Stimulated activated CD8-positive, alpha-beta memory T cell treated with anti-CD3 and anti-CD28 coated beads, Interleukin-7, amount 100 ng/mL, for 48 hours (primary cell): ENCODE results near the gene BOC.
"Not testable (repeated sequence)": the region's sequence is repeated elsewhere in the genome, so short reads cannot be mapped to it uniquely, and the experiment has no call there.

Experiments
- DNase-seq, 2 donors: peaks; one replicate each; pipeline ENCODE4 v3.0.0-alpha.2; 2020; ENCODE audit warnings: low read depth in 1 of 2; ENCODE audit errors: extremely low read depth in 1 of 2

BOC gene

GRCh38 chr3:113211330-113212149 is at the start of gene BOC:
Gene BOC (plus strand): TSS chr3:113211557. CDS start chr3:113249803, 38,246 bp downstream.
- no peak for DNase-seq

GRCh38 chr3:113161661-113162060 is 49.7 kb upstream of the BOC start:
- DNase-seq = no peak

- DNase-seq = no peak
These were observed 48.2 kb upstream of the BOC start for GRCh38 chr3:113163152-113163551.

- DNase-seq = no peak
These were observed 45.5 kb upstream of the BOC start for GRCh38 chr3:113165841-113166240.

GRCh38 chr3:113166357-113166718 is 45.0 kb upstream of the BOC start:
- DNase-seq = no peak

GRCh38 chr3:113166719-113167492 is 44.5 kb upstream of the BOC start:
- no peak for DNase-seq

- no peak for DNase-seq
These were observed 43.2 kb upstream of the BOC start for GRCh38 chr3:113167825-113168801.

- no peak for DNase-seq
These were observed 41.4 kb upstream of the BOC start for GRCh38 chr3:113169891-113170452.

GRCh38 chr3:113170771-113171170 is 40.6 kb upstream of the BOC start:
- DNase-seq = no peak

- DNase-seq = not testable (repeated sequence)
These were observed 39.6 kb upstream of the BOC start for GRCh38 chr3:113171675-113172300.

GRCh38 chr3:113173102-113173501 is 38.3 kb upstream of the BOC start:
- no peak for DNase-seq

- no peak for DNase-seq
These were observed 37.1 kb upstream of the BOC start for GRCh38 chr3:113174304-113174703.

- DNase-seq = no peak
These were observed 36.4 kb upstream of the BOC start for GRCh38 chr3:113174801-113175485.

GRCh38 chr3:113177526-113177925 is 33.8 kb upstream of the BOC start:
- no peak for DNase-seq

GRCh38 chr3:113179235-113179824 is 32.0 kb upstream of the BOC start:
- no peak for DNase-seq

- DNase-seq = no peak
These were observed 27.4 kb upstream of the BOC start for GRCh38 chr3:113183748-113184661.

GRCh38 chr3:113185194-113185835 is 26.0 kb upstream of the BOC start:
- no peak for DNase-seq

GRCh38 chr3:113186566-113186965 is 24.8 kb upstream of the BOC start:
- no peak for DNase-seq
